NCI-H128 (cell line): ENCODE data around the gene IRF3.
A peak's percentile ranks its signal among the peaks of the same experiment; 100 is the strongest.

Source experiments
- DNase-seq: peaks from one replicate; lab custom pipeline; 2025; ENCODE audit not compliant: unreplicated experiment; lab: John Stamatoyannopoulos, UW

IRF3 gene

GRCh38 chr19:49687566-49688316, 22.1 kb upstream of the IRF3 start:
- no peak for DNase-seq

GRCh38 chr19:49687150-49687549, 21.5 kb upstream of the IRF3 start:
- no peak for DNase-seq

- DNase-seq = no peak
Observed at GRCh38 chr19:49686503-49687088, 20.9 kb upstream of the IRF3 start.

GRCh38 chr19:49685845-49686332, 20.2 kb upstream of the IRF3 start:
- no peak for DNase-seq

GRCh38 chr19:49684983-49685553, 19.4 kb upstream of the IRF3 start:
- no peak for DNase-seq

GRCh38 chr19:49684251-49684982, 18.8 kb upstream of the IRF3 start:
- DNase-seq = no peak

- no peak for DNase-seq
Observed at GRCh38 chr19:49683814-49684250, 18.2 kb upstream of the IRF3 start.

GRCh38 chr19:49682274-49682673, 16.6 kb upstream of the IRF3 start:
- no peak for DNase-seq

- no peak for DNase-seq
Observed at GRCh38 chr19:49681830-49682229, 16.2 kb upstream of the IRF3 start.

- DNase-seq = peak; percentile 75
Observed at GRCh38 chr19:49680421-49681351, 15.0 kb upstream of the IRF3 start.

- DNase-seq = no peak
Observed at GRCh38 chr19:49679771-49680413, 14.2 kb upstream of the IRF3 start.

GRCh38 chr19:49678985-49679770, 13.5 kb upstream of the IRF3 start:
- no peak for DNase-seq

GRCh38 chr19:49677901-49678674, 12.4 kb upstream of the IRF3 start:
- DNase-seq = peak; percentile 67

- DNase-seq = no peak
Observed at GRCh38 chr19:49677231-49677900, 11.7 kb upstream of the IRF3 start, which contains the start of gene PRMT1. Gene PRMT1, plus strand, starts transcription at chr19:49677271. Its CDS starts 10 bp downstream, at chr19:49677281.

- peak; percentile 100 for DNase-seq
Observed at GRCh38 chr19:49676784-49677230, 11.2 kb upstream of the IRF3 start.

- peak; percentile 72 for DNase-seq
Observed at GRCh38 chr19:49676136-49676783, 10.6 kb upstream of the IRF3 start.
